ENCODE data around the gene STARD10.

GRCh38 chr11:72740060-72740424 is 53.8 kb downstream of the STARD10 start:
- no peak for TF ChIP-seq CTCF (IDR thresholded peaks at IDR 0.05; ENCODE audit: low read depth, low read length, missing input control)
- no peak for TF ChIP-seq TAF1 (conservative IDR thresholded peaks at IDR 0.05)
- no peak for TF ChIP-seq HNF4G (IDR thresholded peaks at IDR 0.05)
- no peak for TF ChIP-seq JUND (IDR thresholded peaks at IDR 0.05)
- TF ChIP-seq MAX (IDR thresholded peaks at IDR 0.05) = no peak
- no peak for TF ChIP-seq SP1 (IDR thresholded peaks at IDR 0.05)
- no peak for TF ChIP-seq GABPA (IDR thresholded peaks at IDR 0.05 in 1 of 2, conservative IDR thresholded peaks at IDR 0.05 in 1 of 2)
- TF ChIP-seq RAD21 (IDR thresholded peaks at IDR 0.05) = no peak
- no peak for TF ChIP-seq REST (IDR thresholded peaks at IDR 0.05)
- TF ChIP-seq YY1 (IDR thresholded peaks at IDR 0.05) = no peak
- no peak for TF ChIP-seq EGR1 (IDR thresholded peaks at IDR 0.05; ENCODE audit: low read depth in 2 of 2)
